Mucosa of rectum (tissue), 2 donors: Measurements from ENCODE around the gene CCM2L.
"Not testable (repeated sequence)": the region's sequence is repeated elsewhere in the genome, so short reads cannot be mapped to it uniquely, and the experiment has no call there.

Experiments
- H3K27ac ChIP-seq, 2 donors: one replicate each; pipeline ENCODE4 v1.7.0; 2013; ENCODE audit warnings: inconsistent platforms in 2 of 2, low read depth in 2 of 2, low read length in 2 of 2
- H3K27me3 ChIP-seq, 2 donors: one replicate each; pipeline ENCODE4 v1.7.0; 2013; ENCODE audit warnings: low read length in 2 of 2; ENCODE audit not compliant: control insufficient read depth in 2 of 2, insufficient read depth in 2 of 2
- H3K36me3 ChIP-seq, 2 donors: one replicate each; pipeline ENCODE4 v1.7.0; 2013; ENCODE audit warnings: low read length in 2 of 2; ENCODE audit not compliant: control insufficient read depth in 2 of 2, insufficient read depth in 2 of 2
- H3K4me1 ChIP-seq, 2 donors: one replicate each; pipeline ENCODE4 v1.7.0; 2013; ENCODE audit warnings: low read length in 2 of 2, mild to moderate bottlenecking in 1 of 2; ENCODE audit not compliant: control insufficient read depth in 2 of 2, insufficient read depth in 2 of 2
- H3K4me3 ChIP-seq, 2 donors: one replicate each; pipeline ENCODE4 v1.7.0; 2013; ENCODE audit warnings: low read length in 2 of 2
- H3K9ac ChIP-seq, 2 donors: one replicate each; pipeline ENCODE4 v1.7.0; 2013; ENCODE audit warnings: low read length in 2 of 2, low read depth in 1 of 2, mild to moderate bottlenecking in 1 of 2
- H3K9me3 ChIP-seq, 2 donors: one replicate each; pipeline ENCODE4 v1.7.0; 2013; ENCODE audit warnings: low read length in 2 of 2; ENCODE audit not compliant: control insufficient read depth in 2 of 2
- donor health status: healthy.
- donor health status: Normal muscosa, but diverticular disease.

Gene CCM2L

GRCh38 chr20:32028647-32029372 is 18.6 kb downstream of the CCM2L start:
- no peak overlapping the region for H3K9ac ChIP-seq
- H3K36me3 ChIP-seq = no peaks in the 10 kb centered on the region
- no peak overlapping the region for H3K4me3 ChIP-seq
- H3K27me3 ChIP-seq = peaks cover 0 to 18% of the 10 kb centered on the region in 2 donors
- H3K27ac ChIP-seq = no peak overlapping the region
- peaks cover 0 to 2% of the 10 kb centered on the region in 2 donors for H3K4me1 ChIP-seq
- H3K9me3 ChIP-seq = no peaks in the 10 kb centered on the region

- H3K9ac ChIP-seq = no peak overlapping the region
- no peak overlapping the region for H3K27ac ChIP-seq
- no peaks in the 10 kb centered on the region for H3K36me3 ChIP-seq
- no peak overlapping the region for H3K4me3 ChIP-seq
- peaks cover 0 to 2% of the 10 kb centered on the region in 2 donors for H3K4me1 ChIP-seq
- no peaks in the 10 kb centered on the region for H3K9me3 ChIP-seq
- peaks cover 0 to 18% of the 10 kb centered on the region in 2 donors for H3K27me3 ChIP-seq
These were observed 19.3 kb downstream of the CCM2L start for GRCh38 chr20:32029561-32029960.

- peaks cover 5 to 23% of the 10 kb centered on the region in 2 donors for H3K27me3 ChIP-seq
- H3K9ac ChIP-seq = peak overlapping the region in 1 of 2 donors; percentile 5
- no peaks in the 10 kb centered on the region for H3K9me3 ChIP-seq
- peaks cover 0 to 2% of the 10 kb centered on the region in 2 donors for H3K4me1 ChIP-seq
- no peaks in the 10 kb centered on the region for H3K36me3 ChIP-seq
- peak overlapping the region in 1 of 2 donors; percentile 25 for H3K4me3 ChIP-seq
- no peak overlapping the region for H3K27ac ChIP-seq
These were observed 21.0 kb downstream of the CCM2L start for GRCh38 chr20:32031007-32031958.

- H3K4me1 ChIP-seq = peaks cover 0 to 2% of the 10 kb centered on the region in 2 donors
- H3K9ac ChIP-seq = no peak overlapping the region
- no peak overlapping the region for H3K4me3 ChIP-seq
- no peak overlapping the region for H3K27ac ChIP-seq
- peaks cover 5 to 26% of the 10 kb centered on the region in 2 donors for H3K27me3 ChIP-seq
- no peaks in the 10 kb centered on the region for H3K9me3 ChIP-seq
- H3K36me3 ChIP-seq = no peaks in the 10 kb centered on the region
These were observed 23.1 kb downstream of the CCM2L start for GRCh38 chr20:32033316-32033715.

- not testable (repeated sequence) for H3K36me3 ChIP-seq, H3K9me3 ChIP-seq, H3K4me3 ChIP-seq, H3K9ac ChIP-seq, H3K27ac ChIP-seq, H3K4me1 ChIP-seq
- H3K27me3 ChIP-seq = peaks cover 5 to 27% of the 10 kb centered on the region in 2 donors
These were observed 23.5 kb downstream of the CCM2L start for GRCh38 chr20:32033721-32034120.

GRCh38 chr20:32034581-32035425 is 24.6 kb downstream of the CCM2L start:
- Histone ChIP-seq H3K9me3 (no peaks in the 10 kb centered on the region), H3K27ac (no peak overlapping the region), H3K4me1 (peaks cover 0 to 2% of the 10 kb centered on the region in 2 donors), H3K9ac (no peak overlapping the region), H3K36me3 (no peaks in the 10 kb centered on the region), H3K27me3 (peaks cover 5 to 29% of the 10 kb centered on the region in 2 donors), H3K4me3 (no peak overlapping the region)

- no peaks in the 10 kb centered on the region for H3K9me3 ChIP-seq
- H3K4me3 ChIP-seq = no peak overlapping the region
- peaks cover 5 to 29% of the 10 kb centered on the region in 2 donors for H3K27me3 ChIP-seq
- no peak overlapping the region for H3K27ac ChIP-seq
- no peak overlapping the region for H3K9ac ChIP-seq
- H3K4me1 ChIP-seq = peaks cover 0 to 2% of the 10 kb centered on the region in 2 donors
- no peaks in the 10 kb centered on the region for H3K36me3 ChIP-seq
These were observed 25.2 kb downstream of the CCM2L start for GRCh38 chr20:32035426-32035779.

GRCh38 chr20:32036252-32036651 is 26.0 kb downstream of the CCM2L start:
- H3K27me3 ChIP-seq = peaks cover 5 to 24% of the 10 kb centered on the region in 2 donors
- H3K27ac ChIP-seq = no peak overlapping the region
- no peak overlapping the region for H3K4me3 ChIP-seq
- H3K4me1 ChIP-seq = peaks cover 0 to 2% of the 10 kb centered on the region in 2 donors
- H3K9me3 ChIP-seq = no peaks in the 10 kb centered on the region
- H3K9ac ChIP-seq = no peak overlapping the region
- H3K36me3 ChIP-seq = no peaks in the 10 kb centered on the region

GRCh38 chr20:32036716-32037485 is 26.7 kb downstream of the CCM2L start:
- Histone ChIP-seq H3K4me3 (no peak overlapping the region), H3K27ac (no peak overlapping the region), H3K27me3 (peaks cover 5 to 24% of the 10 kb centered on the region in 2 donors), H3K9me3 (no peaks in the 10 kb centered on the region), H3K9ac (no peak overlapping the region), H3K36me3 (no peaks in the 10 kb centered on the region), H3K4me1 (no peaks in the 10 kb centered on the region)
